K562 (cell line): ENCODE data around the gene DEPDC1. TPM values are rescaled to one million over a fixed set of nuclear protein-coding genes. Genes with fewer than 3 reads are reported as not detected.

Source experiments
- AFF4 ChIP-seq: sonication (generic); formaldehyde crosslinking; IDR thresholded peaks from 2 replicates; pipeline ENCODE4 v1.8.0; 2023; ENCODE audit warnings: mild to moderate bottlenecking, missing genetic modification reagents
- C11orf30 ChIP-seq: fragments of 450-650 bp; IDR thresholded peaks from 2 replicates; pipeline ENCODE4 v1.6.1; 2016; ENCODE audit warnings: low read depth, mild to moderate bottlenecking
- CBX3 ChIP-seq, 2 experiments: IDR thresholded peaks; 1 replicate in 1 of 2; 2 replicates in 1 of 2; pipeline ENCODE4 v1.6.1; 2012; ENCODE audit warnings: inconsistent platforms in 2 of 2, low read length in 2 of 2, borderline replicate concordance in 1 of 2, control low read depth in 1 of 2
- ERF ChIP-seq: fragments of 450-650 bp; formaldehyde crosslinking; IDR thresholded peaks from 2 replicates; pipeline ENCODE4 v1.4.0; 2020; ENCODE audit warnings: mild to moderate bottlenecking, mixed read lengths
- FOXO4 ChIP-seq: fragments of 450-650 bp; formaldehyde crosslinking; IDR thresholded peaks from 2 replicates; pipeline ENCODE4 v1.4.0; 2020; ENCODE audit warnings: mild to moderate bottlenecking, moderate library complexity
- FOXP4 ChIP-seq: sonication (generic); formaldehyde crosslinking; IDR thresholded peaks from 2 replicates; pipeline ENCODE4 v1.8.0; 2022; ENCODE audit warnings: mild to moderate bottlenecking, missing genetic modification reagents, borderline replicate concordance
- KLF16 ChIP-seq: IDR thresholded peaks from 2 replicates; pipeline ENCODE4 v1.6.1; 2016; ENCODE audit warnings: antibody characterized with exemption
- MITF ChIP-seq: IDR thresholded peaks from 2 replicates; pipeline ENCODE4 v1.6.1; 2014; ENCODE audit warnings: antibody characterized with exemption
- NR2F6 ChIP-seq: fragments of 450-650 bp; formaldehyde crosslinking; IDR thresholded peaks from 2 replicates; pipeline ENCODE4 v1.4.0; 2020; ENCODE audit warnings: mild to moderate bottlenecking
- PCBP2 ChIP-seq: fragments of 200-400 bp; formaldehyde crosslinking; IDR thresholded peaks from 2 replicates; pipeline ENCODE4 v1.6.1; 2018; ENCODE audit warnings: low read length, low read depth, mild to moderate bottlenecking, moderate library complexity; ENCODE audit not compliant: poor library complexity, severe bottlenecking
- POLR2AphosphoS5 ChIP-seq: IDR thresholded peaks from 2 replicates; pipeline ENCODE4 v1.6.1; 2011; ENCODE audit warnings: mild to moderate bottlenecking, low read depth, low read length, moderate library complexity; ENCODE audit not compliant: control insufficient read depth, insufficient read depth
- RUNX1 ChIP-seq: sonication (generic); IDR thresholded peaks from 2 replicates; pipeline ENCODE4 v1.6.1; 2016; ENCODE audit warnings: antibody characterized with exemption, low read depth
- SIN3A ChIP-seq, 2 experiments: fragments of 150-350 bp in 1 of 2; IDR thresholded peaks; 2 replicates each; pipeline ENCODE4 v1.6.1; 2011 to 2016; ENCODE audit warnings: borderline replicate concordance in 2 of 2, low read depth in 2 of 2, low read length in 2 of 2, mild to moderate bottlenecking in 2 of 2, moderate library complexity in 2 of 2; ENCODE audit not compliant: control insufficient read depth in 1 of 2
- SMAD1 ChIP-seq: fragments of 150-350 bp; IDR thresholded peaks from 2 replicates; pipeline ENCODE4 v1.6.1; 2014; ENCODE audit warnings: low read length, low read depth; ENCODE audit not compliant: partially characterized antibody
- SMARCC2 ChIP-seq: fragments of 450-650 bp; IDR thresholded peaks from 2 replicates; pipeline ENCODE4 v1.6.1; 2017; ENCODE audit warnings: antibody characterized with exemption, moderate library complexity, mild to moderate bottlenecking, low read depth
- ZNF175 ChIP-seq: fragments of 200-800 bp; sonication (Bioruptor generic); IDR thresholded peaks from 2 replicates; pipeline ENCODE4 v1.6.1; 2016; ENCODE audit warnings: low read depth, mild to moderate bottlenecking, missing genetic modification characterization, missing compliant biosample characterization
- polyA plus RNA-seq, 8 experiments: library from polyadenylated mRNA; depleted of rRNA in 4 of 8; stranded (reverse) in 5 of 8; unstranded in 3 of 8; fragments of >200 nt; fragmentation: Nextera tagmentation in 2 of 8; fragmentation: Illumina TruSeq in 1 of 8; extraction: Ambion mirVana in 2 of 8; extraction: Trizol in 1 of 8; gene quantifications; 2 replicates each; pipeline versions ENCODE4 v1.2.1 to v1.2.3, GENCODE V29; 2011 to 2014; ENCODE audit warnings: inconsistent platforms in 1 of 8, missing spikeins in 1 of 8
- total RNA-seq, 7 experiments: library from RNA; depleted of rRNA in 6 of 7; stranded (reverse); fragments of >200 nt in 6 of 7; fragmentation: Illumina TruSeq in 2 of 7; extraction: Trizol in 2 of 7; gene quantifications; 2 replicates each; pipeline versions ENCODE4 v1.2.1 to v1.2.3, GENCODE V29; 2011 to 2021; ENCODE audit warnings: low replicate concordance in 1 of 7

Gene DEPDC1
- total and polyA plus RNA-seq, 9 of the 15 experiments (the other 6 are each of a cell fraction or from before 2014, with no cell fraction given): 9.9 to 28.3 (median 17.8) TPM

DNA sequence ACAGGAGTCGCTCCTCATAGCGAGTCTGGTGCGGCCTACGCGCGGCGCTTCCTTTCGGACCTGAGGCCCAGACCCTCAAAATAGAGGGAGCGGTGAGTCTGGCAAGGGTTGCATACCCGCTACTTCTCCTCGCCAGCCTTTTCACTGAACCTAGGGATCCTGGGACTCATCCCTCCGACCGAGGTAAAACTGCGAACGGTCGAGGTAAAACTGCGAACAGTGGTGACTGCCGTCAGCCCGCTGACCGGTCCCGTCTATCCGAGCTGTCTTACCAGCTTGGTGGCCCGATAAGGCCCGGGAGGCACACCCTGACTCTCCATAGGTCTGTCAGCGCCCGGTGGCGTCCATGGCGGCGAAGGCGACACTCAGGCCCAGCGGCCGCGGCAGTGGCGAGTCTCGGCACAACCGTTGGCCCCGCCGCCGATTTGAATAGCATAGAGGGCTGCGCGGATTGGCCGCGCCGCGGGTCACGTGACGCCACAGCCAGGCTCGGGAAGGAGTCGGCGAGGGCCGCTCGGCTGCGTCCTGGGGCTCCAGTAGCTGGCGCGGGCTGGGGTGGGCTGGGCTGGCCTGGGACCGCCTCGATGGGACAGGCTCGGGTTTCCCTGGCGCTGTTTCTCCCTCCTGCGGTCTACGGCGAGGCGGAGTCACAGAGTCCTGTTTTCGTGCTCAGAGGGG is at the start of gene DEPDC1 (continued):
- peak; percentile 15; the same call in 1 of the 2 replicates for TF ChIP-seq FOXP4
- no peak for TF ChIP-seq PCBP2
- peak in 1 of 2 experiments; percentile 65; a peak in 1 of 3 replicates for TF ChIP-seq CBX3 (IDR thresholded peaks at IDR 0.05; ENCODE audit: borderline replicate concordance in 1 of 2, low read length in 2 of 2)
- no peak for TF ChIP-seq NR2F6 (CRISPR knock-in tag)
- no peak for TF ChIP-seq POLR2AphosphoS5
- TF ChIP-seq AFF4 (CRISPR knock-in tag): peak; percentile 94
- TF ChIP-seq MITF: no peak
- TF ChIP-seq ERF (CRISPR knock-in tag): no peak
- TF ChIP-seq SIN3A (IDR thresholded peaks at IDR 0.05; ENCODE audit: borderline replicate concordance in 2 of 2, control insufficient read depth in 1 of 2, low read depth in 2 of 2, low read length in 2 of 2): peak in 1 of 2 experiments; percentile 81; a peak in 1 of 4 replicates
- TF ChIP-seq C11orf30: no peak
- no peak for TF ChIP-seq SMARCC2
- no peak for TF ChIP-seq FOXO4 (CRISPR knock-in tag)
- no peak for TF ChIP-seq RUNX1
- no peak for TF ChIP-seq KLF16
- TF ChIP-seq SMAD1: no peak
- no peak for TF ChIP-seq ZNF175 (CRISPR knock-in tag)
